Right lobe of liver (tissue), 4 donors: ENCODE measurements around the gene RCL1.

Experiments
- CTCF ChIP-seq, 4 donors: fragments of 200-600 bp in 3 of 4; fragments of 450-650 bp in 1 of 4; IDR thresholded peaks; one replicate each; pipeline versions ENCODE4 v1.5.1 to v1.8.0; 2016 to 2022; ENCODE audit warnings: antibody characterized with exemption in 4 of 4, mild to moderate bottlenecking in 2 of 4
- POLR2A ChIP-seq: fragments of 450-650 bp; IDR thresholded peaks from one replicate; pipeline ENCODE4 v1.6.1; 2017; ENCODE audit warnings: antibody characterized with exemption, mild to moderate bottlenecking
- donor health status: DM: no; HTN: no; CAD: no.
- donor health status: DM: no; HTN: no; CAD: no.
- donor health status: DM: no; HTN: yes; CAD: no.

GRCh38 chr9:4743131-4743875, 49.4 kb upstream of the RCL1 start:
- TF ChIP-seq CTCF (IDR thresholded peaks at IDR 0.05) (no peak), POLR2A (no peak)
